ENCODE results near the gene MAPK9. TPM values are rescaled to one million over a fixed set of nuclear protein-coding genes. Genes with fewer than 3 reads are reported as not detected.

Gene MAPK9
- total and polyA plus RNA-seq, 2 donors from 2014 or later (not counting 2 experiments from before 2014, with no cell fraction given): 15.0 to 30.3 TPM

Other genes with a start within 250 kb of the MAPK9 start
- gene RNF130, start 220.3 kb downstream of the MAPK9 start, total RNA-seq: 20.2 and 21.0 TPM in 2 replicates
- gene RNF130, start 220.3 kb downstream of the MAPK9 start, polyA plus RNA-seq: 24.4 and 25.9 TPM in 2 replicates
- not detected in 2 replicates for gene RASGEF1C, start 82.9 kb downstream of the MAPK9 start, total RNA-seq
- not detected in 2 replicates for gene RASGEF1C, start 82.9 kb downstream of the MAPK9 start, polyA plus RNA-seq
- gene GFPT2, start 61.3 kb upstream of the MAPK9 start, total RNA-seq: 0.04 and 0.07 TPM in 2 replicates
- gene GFPT2, start 61.3 kb upstream of the MAPK9 start, polyA plus RNA-seq: 0.02 TPM in 1 of 2 replicates, not detected in the other
- 31.8 and 38.2 TPM in 2 replicates for gene CNOT6, start 202.3 kb upstream of the MAPK9 start, total RNA-seq
- 9.1 and 9.2 TPM in 2 replicates for gene CNOT6, start 202.3 kb upstream of the MAPK9 start, polyA plus RNA-seq

Measured in foreskin keratinocyte (primary cell).